Neural cell (in vitro differentiated cells): ENCODE measurements around the gene APBB1IP.

Experiments
- EP300 ChIP-seq: fragments of 450-650 bp; conservative IDR thresholded peaks from 2 replicates; pipeline ENCODE4 v1.6.1; 2014; ENCODE audit warnings: antibody characterized with exemption, mild to moderate bottlenecking, moderate library complexity; ENCODE audit not compliant: poor library complexity, severe bottlenecking
- EZH2 ChIP-seq: fragments of 200-600, 300-800 bp; shearing (Covaris generic), sonication (generic); IDR thresholded peaks from 2 replicates; pipeline ENCODE4 v1.6.1; 2014; ENCODE audit warnings: antibody characterized with exemption, low read length, borderline replicate concordance, mild to moderate bottlenecking; ENCODE audit not compliant: insufficient read depth, poor library complexity, severe bottlenecking
- POLR2AphosphoS5 ChIP-seq: IDR thresholded peaks from 2 replicates; pipeline ENCODE4 v1.6.1; 2012
- SMC3 ChIP-seq: fragments of 450-650 bp; conservative IDR thresholded peaks from 2 replicates; pipeline ENCODE4 v1.6.1; 2014; ENCODE audit warnings: antibody characterized with exemption, mild to moderate bottlenecking, moderate library complexity; ENCODE audit not compliant: poor library complexity
- TAF1 ChIP-seq: IDR thresholded peaks from 2 replicates; pipeline ENCODE4 v1.6.1; 2012; ENCODE audit warnings: low read depth
- TF ChIP-seq, protein P1 (sequence below): fragments of 450-650 bp; IDR thresholded peaks from 2 replicates; pipeline ENCODE4 v1.5.1; 2014; ENCODE audit warnings: antibody characterized with exemption, mild to moderate bottlenecking, moderate library complexity; ENCODE audit not compliant: poor library complexity, severe bottlenecking

DNA sequence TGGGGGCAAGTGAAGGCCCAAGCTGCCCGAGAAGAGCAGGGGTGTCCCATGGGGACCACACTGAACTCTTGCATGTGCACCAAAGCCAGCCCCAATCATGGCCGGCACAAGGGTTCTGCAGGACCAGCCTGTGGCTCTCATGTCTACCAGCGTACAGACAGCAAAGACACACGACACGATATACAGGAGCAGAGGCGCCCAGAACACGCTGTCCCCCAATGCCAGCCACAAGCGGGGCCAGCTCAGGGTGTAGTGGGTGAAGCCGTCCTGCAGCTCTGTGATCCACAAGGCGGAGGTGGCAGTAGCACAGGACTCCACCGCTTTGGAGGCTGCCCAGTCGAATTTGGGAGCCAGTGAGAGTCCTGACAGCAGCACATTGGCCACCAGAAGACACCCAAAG lies 150.5 kb downstream of the APBB1IP start:
- TF ChIP-seq SMC3, result no peak
- TF ChIP-seq, protein P1, sequence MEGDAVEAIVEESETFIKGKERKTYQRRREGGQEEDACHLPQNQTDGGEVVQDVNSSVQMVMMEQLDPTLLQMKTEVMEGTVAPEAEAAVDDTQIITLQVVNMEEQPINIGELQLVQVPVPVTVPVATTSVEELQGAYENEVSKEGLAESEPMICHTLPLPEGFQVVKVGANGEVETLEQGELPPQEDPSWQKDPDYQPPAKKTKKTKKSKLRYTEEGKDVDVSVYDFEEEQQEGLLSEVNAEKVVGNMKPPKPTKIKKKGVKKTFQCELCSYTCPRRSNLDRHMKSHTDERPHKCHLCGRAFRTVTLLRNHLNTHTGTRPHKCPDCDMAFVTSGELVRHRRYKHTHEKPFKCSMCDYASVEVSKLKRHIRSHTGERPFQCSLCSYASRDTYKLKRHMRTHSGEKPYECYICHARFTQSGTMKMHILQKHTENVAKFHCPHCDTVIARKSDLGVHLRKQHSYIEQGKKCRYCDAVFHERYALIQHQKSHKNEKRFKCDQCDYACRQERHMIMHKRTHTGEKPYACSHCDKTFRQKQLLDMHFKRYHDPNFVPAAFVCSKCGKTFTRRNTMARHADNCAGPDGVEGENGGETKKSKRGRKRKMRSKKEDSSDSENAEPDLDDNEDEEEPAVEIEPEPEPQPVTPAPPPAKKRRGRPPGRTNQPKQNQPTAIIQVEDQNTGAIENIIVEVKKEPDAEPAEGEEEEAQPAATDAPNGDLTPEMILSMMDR, result no peak
- no peak for TF ChIP-seq POLR2AphosphoS5
- TF ChIP-seq EP300, result no peak
- no peak for TF ChIP-seq TAF1
- no peak for TF ChIP-seq EZH2
